HepG2 (cell line): ENCODE measurements around the gene CELSR2. TPM values are rescaled to one million over a fixed set of nuclear protein-coding genes. Genes with fewer than 3 reads are reported as not detected.

ENCODE experiments used
- FOXA1 ChIP-seq, 2 experiments: fragments of 450-650 bp in 1 of 2; sonication (generic) in 1 of 2; formaldehyde crosslinking in 1 of 2; IDR thresholded peaks; 2 replicates each; pipeline versions ENCODE4 v1.4.0 to v1.6.1; 2016 to 2020; ENCODE audit warnings: missing genetic modification reagents in 1 of 2
- HOXA9 ChIP-seq: sonication (generic); formaldehyde crosslinking; IDR thresholded peaks from 2 replicates; pipeline ENCODE4 v1.8.1; 2022; ENCODE audit warnings: missing genetic modification reagents, mild to moderate bottlenecking, moderate library complexity, borderline replicate concordance
- polyA plus RNA-seq, 8 experiments: library from polyadenylated mRNA; depleted of rRNA in 3 of 8; stranded (reverse) in 7 of 8; unstranded in 1 of 8; fragments of >200 nt; fragmentation: Illumina TruSeq in 4 of 8; extraction: Trizol in 4 of 8; gene quantifications; 2 replicates each; pipeline versions ENCODE4 v1.2.1 to v1.2.3, GENCODE V29; 2011 to 2016; ENCODE audit warnings: low read depth in 4 of 8, missing spikeins in 1 of 8, mixed read lengths in 1 of 8; ENCODE audit not compliant: insufficient read depth in 1 of 8
- total RNA-seq, 5 experiments: library from RNA; depleted of rRNA; stranded (reverse); fragments of >200 nt; fragmentation: Illumina TruSeq; extraction: Trizol; gene quantifications; 2 replicates each; pipeline ENCODE4 v1.2.3, GENCODE V29; 2016; ENCODE audit warnings: low read depth in 1 of 5
- TF ChIP-seq, protein P1 (sequence below), 2 experiments: fragments of 450-650 bp in 1 of 2; sonication (generic) in 1 of 2; formaldehyde crosslinking in 1 of 2; IDR thresholded peaks; 2 replicates each; pipeline versions ENCODE4 v1.6.1 to v1.8.0; 2016 to 2022; ENCODE audit warnings: antibody characterized with exemption in 1 of 2, mild to moderate bottlenecking in 1 of 2, missing genetic modification reagents in 1 of 2
- TF ChIP-seq, protein P2 (sequence below): sonication (generic); formaldehyde crosslinking; IDR thresholded peaks from 2 replicates; pipeline ENCODE4 v1.4.0; 2020; ENCODE audit warnings: missing genetic modification reagents
- TF ChIP-seq, protein P3 (sequence below): sonication (generic); formaldehyde crosslinking; IDR thresholded peaks from 2 replicates; pipeline ENCODE4 v1.4.0; 2020; ENCODE audit warnings: missing genetic modification reagents
- TF ChIP-seq, protein P4 (sequence below): sonication (generic); formaldehyde crosslinking; IDR thresholded peaks from 2 replicates; pipeline ENCODE4 v1.5.1; 2020; ENCODE audit warnings: mild to moderate bottlenecking, missing genetic modification reagents, borderline replicate concordance

Gene CELSR2
- total and polyA plus RNA-seq, 2 of the 13 experiments (the other 11 are each of a cell fraction or from before 2014, with no cell fraction given), result 4.0 to 6.6 TPM

DNA sequence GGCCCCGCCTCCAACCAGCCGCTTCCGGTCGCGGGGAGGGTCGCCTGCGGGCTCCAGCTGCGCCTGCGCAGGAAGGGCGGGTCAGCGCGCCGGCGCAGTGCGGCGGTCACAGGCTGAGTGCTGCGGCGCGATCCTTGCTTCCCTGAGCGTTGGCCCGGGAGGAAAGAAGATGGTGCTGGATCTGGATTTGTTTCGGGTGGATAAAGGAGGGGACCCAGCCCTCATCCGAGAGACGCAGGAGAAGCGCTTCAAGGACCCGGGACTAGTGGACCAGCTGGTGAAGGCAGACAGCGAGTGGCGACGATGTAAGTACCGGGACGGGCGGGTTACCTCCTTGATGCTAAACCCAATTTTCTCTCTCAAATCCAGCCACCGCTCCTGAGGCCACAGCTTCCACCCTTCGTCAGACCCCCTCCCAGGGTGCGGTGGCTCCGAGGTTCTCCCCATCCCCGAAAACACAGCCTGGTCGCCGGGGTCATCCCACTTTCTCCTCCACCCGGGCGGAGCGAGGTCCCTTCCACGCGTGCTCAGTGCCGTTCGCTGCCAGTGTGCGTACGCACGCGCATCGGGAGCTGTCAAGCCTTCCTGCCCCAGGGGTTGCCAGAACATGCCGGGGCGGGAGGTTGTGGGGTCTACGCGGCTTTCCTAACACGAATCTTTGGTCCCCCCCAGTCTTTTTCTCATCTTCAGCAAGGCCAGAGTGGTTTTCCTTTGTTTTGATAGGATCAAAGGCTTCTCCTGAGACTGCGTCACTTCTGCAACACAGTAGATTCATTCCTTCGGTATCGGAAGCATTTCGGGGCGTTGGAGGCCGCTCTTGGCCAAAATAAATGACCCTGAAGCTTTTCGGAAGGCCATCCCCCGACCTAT, 35.3 kb upstream of the CELSR2 start, which contains the start of gene SARS1 (continued):
- TF ChIP-seq, protein P1, sequence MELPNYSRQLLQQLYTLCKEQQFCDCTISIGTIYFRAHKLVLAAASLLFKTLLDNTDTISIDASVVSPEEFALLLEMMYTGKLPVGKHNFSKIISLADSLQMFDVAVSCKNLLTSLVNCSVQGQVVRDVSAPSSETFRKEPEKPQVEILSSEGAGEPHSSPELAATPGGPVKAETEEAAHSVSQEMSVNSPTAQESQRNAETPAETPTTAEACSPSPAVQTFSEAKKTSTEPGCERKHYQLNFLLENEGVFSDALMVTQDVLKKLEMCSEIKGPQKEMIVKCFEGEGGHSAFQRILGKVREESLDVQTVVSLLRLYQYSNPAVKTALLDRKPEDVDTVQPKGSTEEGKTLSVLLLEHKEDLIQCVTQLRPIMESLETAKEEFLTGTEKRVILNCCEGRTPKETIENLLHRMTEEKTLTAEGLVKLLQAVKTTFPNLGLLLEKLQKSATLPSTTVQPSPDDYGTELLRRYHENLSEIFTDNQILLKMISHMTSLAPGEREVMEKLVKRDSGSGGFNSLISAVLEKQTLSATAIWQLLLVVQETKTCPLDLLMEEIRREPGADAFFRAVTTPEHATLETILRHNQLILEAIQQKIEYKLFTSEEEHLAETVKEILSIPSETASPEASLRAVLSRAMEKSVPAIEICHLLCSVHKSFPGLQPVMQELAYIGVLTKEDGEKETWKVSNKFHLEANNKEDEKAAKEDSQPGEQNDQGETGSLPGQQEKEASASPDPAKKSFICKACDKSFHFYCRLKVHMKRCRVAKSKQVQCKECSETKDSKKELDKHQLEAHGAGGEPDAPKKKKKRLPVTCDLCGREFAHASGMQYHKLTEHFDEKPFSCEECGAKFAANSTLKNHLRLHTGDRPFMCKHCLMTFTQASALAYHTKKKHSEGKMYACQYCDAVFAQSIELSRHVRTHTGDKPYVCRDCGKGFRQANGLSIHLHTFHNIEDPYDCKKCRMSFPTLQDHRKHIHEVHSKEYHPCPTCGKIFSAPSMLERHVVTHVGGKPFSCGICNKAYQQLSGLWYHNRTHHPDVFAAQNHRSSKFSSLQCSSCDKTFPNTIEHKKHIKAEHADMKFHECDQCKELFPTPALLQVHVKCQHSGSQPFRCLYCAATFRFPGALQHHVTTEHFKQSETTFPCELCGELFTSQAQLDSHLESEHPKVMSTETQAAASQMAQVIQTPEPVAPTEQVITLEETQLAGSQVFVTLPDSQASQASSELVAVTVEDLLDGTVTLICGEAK (IDR thresholded peaks at IDR 0.05), result no peak
- TF ChIP-seq, protein P1 (CRISPR knock-in tag; IDR thresholded peaks at IDR 0.05), result no peak
- no peak for TF ChIP-seq HOXA9 (CRISPR knock-in tag)
- TF ChIP-seq, protein P2, sequence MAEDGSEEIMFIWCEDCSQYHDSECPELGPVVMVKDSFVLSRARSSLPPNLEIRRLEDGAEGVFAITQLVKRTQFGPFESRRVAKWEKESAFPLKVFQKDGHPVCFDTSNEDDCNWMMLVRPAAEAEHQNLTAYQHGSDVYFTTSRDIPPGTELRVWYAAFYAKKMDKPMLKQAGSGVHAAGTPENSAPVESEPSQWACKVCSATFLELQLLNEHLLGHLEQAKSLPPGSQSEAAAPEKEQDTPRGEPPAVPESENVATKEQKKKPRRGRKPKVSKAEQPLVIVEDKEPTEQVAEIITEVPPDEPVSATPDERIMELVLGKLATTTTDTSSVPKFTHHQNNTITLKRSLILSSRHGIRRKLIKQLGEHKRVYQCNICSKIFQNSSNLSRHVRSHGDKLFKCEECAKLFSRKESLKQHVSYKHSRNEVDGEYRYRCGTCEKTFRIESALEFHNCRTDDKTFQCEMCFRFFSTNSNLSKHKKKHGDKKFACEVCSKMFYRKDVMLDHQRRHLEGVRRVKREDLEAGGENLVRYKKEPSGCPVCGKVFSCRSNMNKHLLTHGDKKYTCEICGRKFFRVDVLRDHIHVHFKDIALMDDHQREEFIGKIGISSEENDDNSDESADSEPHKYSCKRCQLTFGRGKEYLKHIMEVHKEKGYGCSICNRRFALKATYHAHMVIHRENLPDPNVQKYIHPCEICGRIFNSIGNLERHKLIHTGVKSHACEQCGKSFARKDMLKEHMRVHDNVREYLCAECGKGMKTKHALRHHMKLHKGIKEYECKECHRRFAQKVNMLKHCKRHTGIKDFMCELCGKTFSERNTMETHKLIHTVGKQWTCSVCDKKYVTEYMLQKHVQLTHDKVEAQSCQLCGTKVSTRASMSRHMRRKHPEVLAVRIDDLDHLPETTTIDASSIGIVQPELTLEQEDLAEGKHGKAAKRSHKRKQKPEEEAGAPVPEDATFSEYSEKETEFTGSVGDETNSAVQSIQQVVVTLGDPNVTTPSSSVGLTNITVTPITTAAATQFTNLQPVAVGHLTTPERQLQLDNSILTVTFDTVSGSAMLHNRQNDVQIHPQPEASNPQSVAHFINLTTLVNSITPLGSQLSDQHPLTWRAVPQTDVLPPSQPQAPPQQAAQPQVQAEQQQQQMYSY (CRISPR knock-in tag), result peak; percentile 39; the same call in 1 of the 2 replicates
- TF ChIP-seq, protein P3, sequence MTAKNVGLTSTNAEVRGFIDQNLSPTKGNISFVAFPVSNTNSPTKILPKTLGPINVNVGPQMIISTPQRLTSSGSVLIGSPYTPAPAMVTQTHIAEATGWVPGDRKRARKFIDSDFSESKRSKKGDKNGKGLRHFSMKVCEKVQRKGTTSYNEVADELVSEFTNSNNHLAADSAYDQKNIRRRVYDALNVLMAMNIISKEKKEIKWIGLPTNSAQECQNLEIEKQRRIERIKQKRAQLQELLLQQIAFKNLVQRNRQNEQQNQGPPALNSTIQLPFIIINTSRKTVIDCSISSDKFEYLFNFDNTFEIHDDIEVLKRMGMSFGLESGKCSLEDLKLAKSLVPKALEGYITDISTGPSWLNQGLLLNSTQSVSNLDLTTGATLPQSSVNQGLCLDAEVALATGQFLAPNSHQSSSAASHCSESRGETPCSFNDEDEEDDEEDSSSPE (CRISPR knock-in tag), result no peak
- TF ChIP-seq, protein P4, sequence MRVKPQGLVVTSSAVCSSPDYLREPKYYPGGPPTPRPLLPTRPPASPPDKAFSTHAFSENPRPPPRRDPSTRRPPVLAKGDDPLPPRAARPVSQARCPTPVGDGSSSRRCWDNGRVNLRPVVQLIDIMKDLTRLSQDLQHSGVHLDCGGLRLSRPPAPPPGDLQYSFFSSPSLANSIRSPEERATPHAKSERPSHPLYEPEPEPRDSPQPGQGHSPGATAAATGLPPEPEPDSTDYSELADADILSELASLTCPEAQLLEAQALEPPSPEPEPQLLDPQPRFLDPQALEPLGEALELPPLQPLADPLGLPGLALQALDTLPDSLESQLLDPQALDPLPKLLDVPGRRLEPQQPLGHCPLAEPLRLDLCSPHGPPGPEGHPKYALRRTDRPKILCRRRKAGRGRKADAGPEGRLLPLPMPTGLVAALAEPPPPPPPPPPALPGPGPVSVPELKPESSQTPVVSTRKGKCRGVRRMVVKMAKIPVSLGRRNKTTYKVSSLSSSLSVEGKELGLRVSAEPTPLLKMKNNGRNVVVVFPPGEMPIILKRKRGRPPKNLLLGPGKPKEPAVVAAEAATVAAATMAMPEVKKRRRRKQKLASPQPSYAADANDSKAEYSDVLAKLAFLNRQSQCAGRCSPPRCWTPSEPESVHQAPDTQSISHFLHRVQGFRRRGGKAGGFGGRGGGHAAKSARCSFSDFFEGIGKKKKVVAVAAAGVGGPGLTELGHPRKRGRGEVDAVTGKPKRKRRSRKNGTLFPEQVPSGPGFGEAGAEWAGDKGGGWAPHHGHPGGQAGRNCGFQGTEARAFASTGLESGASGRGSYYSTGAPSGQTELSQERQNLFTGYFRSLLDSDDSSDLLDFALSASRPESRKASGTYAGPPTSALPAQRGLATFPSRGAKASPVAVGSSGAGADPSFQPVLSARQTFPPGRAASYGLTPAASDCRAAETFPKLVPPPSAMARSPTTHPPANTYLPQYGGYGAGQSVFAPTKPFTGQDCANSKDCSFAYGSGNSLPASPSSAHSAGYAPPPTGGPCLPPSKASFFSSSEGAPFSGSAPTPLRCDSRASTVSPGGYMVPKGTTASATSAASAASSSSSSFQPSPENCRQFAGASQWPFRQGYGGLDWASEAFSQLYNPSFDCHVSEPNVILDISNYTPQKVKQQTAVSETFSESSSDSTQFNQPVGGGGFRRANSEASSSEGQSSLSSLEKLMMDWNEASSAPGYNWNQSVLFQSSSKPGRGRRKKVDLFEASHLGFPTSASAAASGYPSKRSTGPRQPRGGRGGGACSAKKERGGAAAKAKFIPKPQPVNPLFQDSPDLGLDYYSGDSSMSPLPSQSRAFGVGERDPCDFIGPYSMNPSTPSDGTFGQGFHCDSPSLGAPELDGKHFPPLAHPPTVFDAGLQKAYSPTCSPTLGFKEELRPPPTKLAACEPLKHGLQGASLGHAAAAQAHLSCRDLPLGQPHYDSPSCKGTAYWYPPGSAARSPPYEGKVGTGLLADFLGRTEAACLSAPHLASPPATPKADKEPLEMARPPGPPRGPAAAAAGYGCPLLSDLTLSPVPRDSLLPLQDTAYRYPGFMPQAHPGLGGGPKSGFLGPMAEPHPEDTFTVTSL (CRISPR knock-in tag), result no peak
- no peak for TF ChIP-seq FOXA1 (IDR thresholded peaks at IDR 0.05)
- no peak; the same call in 1 of the 2 replicates for TF ChIP-seq FOXA1 (CRISPR knock-in tag; IDR thresholded peaks at IDR 0.05)
